HG03025 (cell line): Measurements from ENCODE around the gene ORAI3.

Experiments used
- ATAC-seq: cut with Tn5 transposase; IDR thresholded peaks from one replicate; pipeline ENCODE4 v1.9.1; 2021; ENCODE audit warnings: mild to moderate bottlenecking, moderate library complexity; ENCODE audit not compliant: unreplicated experiment, low FRiP score

The ORAI3 gene

DNA sequence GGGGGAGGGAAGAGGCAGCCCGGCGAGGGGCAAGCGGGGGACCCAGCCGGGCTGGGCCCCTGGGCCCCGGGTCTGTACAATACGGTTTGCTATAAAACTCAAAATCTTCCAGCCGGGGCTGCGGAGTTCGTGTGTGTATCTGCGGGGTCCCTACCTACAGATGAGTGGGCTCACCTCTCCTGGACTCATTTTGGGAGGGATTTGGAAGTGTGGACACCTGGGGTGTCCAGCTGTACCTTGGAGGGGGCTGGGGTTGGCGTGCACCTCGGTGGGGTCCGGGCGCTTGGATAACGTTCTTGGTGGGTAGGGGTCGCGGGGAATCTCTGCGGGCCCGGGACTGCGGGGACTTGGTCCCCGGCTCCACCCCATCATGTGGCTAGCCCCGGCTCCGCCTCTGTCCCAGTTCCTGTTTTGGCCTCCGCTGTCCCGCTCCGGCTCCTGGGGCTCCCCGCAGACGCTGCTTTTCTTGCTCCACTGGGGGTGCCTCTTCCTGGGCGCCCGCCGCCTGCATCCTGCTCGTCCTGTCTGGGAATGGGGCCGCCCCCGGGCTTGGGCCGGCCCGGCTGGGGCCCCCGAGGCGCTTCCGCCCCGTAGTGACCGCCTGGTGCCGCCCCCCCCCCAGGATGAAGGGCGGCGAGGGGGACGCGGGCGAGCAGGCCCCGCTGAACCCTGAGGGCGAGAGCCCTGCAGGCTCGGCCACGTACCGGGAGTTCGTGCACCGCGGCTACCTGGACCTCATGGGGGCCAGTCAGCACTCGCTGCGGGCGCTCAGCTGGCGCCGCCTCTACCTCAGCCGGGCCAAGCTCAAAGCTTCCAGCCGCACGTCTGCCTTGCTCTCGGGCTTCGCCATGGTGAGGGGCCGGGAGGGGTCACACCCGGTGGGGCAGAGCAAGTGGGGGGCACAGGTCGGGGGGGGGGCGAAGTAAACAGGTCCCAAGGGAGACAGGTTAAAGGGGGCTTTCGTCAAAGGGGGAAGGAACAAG lies at the start of gene ORAI3:
Gene ORAI3, plus strand, starts transcription at position 402 of the 983 bp plus-strand sequence. Its CDS starts 222 bp downstream, at position 624.
- ATAC-seq: no peak

GRCh38 chr16:30899794-30900193 lies 49.1 kb upstream of the ORAI3 start:
- no peak for ATAC-seq

DNA sequence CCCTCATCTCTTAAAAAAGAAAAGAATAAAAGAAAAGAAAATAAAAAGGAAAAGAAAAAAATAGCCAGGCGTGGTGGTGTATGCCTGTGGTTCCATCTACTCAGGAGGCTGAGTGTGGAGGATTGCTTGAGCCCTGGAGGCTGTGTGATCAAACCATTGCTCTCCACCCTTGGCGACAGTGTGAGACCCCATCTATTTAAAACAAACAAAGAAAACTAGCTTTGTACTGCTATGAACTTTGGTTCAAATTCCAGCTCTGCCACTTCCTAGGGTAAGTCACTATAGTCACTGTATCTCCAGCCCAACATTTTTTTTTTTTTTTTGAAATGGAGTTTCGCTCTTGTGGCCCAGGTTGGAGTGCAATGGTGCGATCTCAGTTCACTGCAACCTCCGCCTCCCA lies 48.3 kb upstream of the ORAI3 start:
- no peak for ATAC-seq

DNA sequence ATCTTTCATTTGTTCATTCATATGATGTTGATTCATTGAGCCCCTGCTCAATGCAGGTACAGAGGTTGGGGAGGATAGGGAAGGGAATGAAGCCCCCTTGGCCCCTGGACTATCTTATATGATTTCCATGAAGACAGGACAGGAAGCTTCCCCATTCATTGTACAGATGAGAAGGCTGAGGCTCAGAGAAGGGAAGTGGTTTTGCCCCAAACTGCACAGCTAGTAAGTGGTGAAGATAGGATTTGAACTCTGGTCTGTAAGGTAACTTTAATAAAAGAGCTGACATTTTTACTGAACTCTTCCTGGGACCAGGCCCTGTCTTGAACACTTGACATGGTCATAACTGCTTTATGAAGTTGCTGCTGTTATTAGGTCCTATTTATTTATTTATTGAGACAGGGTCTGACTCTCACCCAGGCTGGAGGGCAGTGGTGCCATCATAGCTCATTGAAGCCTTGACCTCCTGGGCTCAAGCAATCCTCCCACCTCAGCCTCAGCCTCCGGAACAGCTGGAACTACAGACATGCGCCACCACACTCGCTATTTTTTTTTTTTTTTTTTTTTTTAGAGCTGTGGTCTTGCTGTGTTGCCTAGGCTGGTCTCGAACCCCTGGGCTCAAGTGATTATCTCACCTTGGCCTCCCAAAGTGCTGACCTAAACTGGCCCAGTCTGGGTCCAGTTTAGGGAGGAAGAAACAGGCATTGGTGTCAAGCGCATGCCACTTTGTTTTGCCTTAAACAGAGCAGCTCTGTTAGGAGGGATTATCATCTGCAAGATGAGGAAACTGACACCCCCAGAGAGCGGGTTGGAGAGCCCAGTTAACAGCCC lies 47.5 kb upstream of the ORAI3 start:
- ATAC-seq: no peak

GRCh38 chr16:30902029-30902972 lies 46.6 kb upstream of the ORAI3 start:
- ATAC-seq: peak; percentile 52

- no peak for ATAC-seq
These were observed 45.9 kb upstream of the ORAI3 start for GRCh38 chr16:30903002-30903401.

- no peak for ATAC-seq
These were observed 45.3 kb upstream of the ORAI3 start for GRCh38 chr16:30903596-30903995.

- ATAC-seq: no peak
These were observed 44.6 kb upstream of the ORAI3 start for GRCh38 chr16:30904114-30904780.

- ATAC-seq: no peak
These were observed 41.8 kb upstream of the ORAI3 start for GRCh38 chr16:30907064-30907463.

GRCh38 chr16:30910427-30911029 lies 38.3 kb upstream of the ORAI3 start:
- ATAC-seq: no peak

- ATAC-seq: no peak
These were observed 36.0 kb upstream of the ORAI3 start for GRCh38 chr16:30912794-30913412.

DNA sequence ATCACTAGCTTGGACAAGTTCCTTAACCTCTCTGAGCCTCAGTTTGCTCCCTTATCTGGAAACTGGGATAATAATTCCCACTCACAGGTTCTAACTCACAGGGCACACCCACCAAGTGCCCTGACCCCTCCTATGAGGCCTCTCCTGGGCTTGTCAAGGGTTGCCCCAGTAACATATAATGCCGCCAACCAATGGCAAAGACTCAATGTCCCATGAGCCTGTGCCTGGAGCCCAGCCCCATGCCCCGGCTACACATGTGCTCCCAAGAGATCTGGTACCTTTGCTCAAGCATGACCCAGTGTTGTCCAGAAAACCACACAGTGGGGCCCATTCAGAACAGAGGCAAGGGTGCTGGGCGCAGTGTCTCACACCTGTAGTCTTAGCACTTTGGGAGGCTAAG lies 34.0 kb upstream of the ORAI3 start:
- no peak for ATAC-seq

GRCh38 chr16:30918614-30919013 lies 30.3 kb upstream of the ORAI3 start:
- ATAC-seq: no peak

GRCh38 chr16:30920891-30921290 lies 28.0 kb upstream of the ORAI3 start:
- ATAC-seq: no peak

DNA sequence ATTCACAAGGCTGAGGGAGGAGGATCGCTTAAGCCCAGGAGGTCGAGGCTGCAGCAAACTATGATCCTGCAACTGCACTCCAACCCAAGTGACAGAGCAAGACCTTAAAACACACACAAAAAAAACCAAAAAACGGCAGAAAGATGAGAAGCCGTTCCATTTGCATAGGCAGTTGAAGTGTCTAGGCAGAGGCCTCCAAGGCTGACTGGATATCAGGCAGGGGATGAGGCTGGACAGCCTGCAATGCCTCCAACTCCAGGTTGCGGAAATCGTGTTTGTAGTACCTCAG lies 27.5 kb upstream of the ORAI3 start:
- no peak for ATAC-seq

GRCh38 chr16:30921748-30922419 lies 27.0 kb upstream of the ORAI3 start:
- ATAC-seq: no peak

DNA sequence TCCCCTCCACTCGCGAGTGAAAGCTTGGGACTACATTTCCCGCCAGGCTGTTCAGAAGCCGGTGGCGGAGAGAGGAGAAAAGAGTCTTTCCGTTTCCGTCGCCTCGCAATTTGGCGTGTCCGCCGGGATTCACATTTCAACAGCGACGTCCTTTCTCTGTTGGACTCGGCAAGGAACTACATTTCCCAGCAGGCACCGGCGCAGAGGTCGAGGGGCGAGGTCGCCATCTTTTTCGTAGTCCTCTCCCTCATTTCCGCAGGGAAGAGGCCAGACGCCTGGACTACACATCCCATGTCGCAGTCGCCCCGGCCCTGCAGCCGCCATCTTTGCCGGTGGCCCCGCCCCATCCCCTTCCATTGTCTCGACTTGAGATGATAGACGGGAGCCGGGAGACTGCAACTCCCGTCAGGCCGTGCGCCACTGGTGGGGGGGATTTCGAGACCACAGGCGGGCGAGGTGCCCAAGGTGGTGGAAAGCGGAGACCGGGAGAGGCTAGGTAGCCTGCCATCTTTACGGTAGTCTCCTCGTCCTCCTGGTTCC lies 26.4 kb upstream of the ORAI3 start:
- peak; percentile 63 for ATAC-seq

GRCh38 chr16:30922960-30923535 lies 25.8 kb upstream of the ORAI3 start:
- ATAC-seq: peak; percentile 62
